22Rv1 (cell line): Measurements from ENCODE around the gene ALAS2.
"Not testable (repeated sequence)": the region's sequence is repeated elsewhere in the genome, so short reads cannot be mapped to it uniquely, and the experiment has no call there.

ENCODE experiments used
- H3K27ac ChIP-seq: fragments of 450-650 bp; 2 replicates; pipeline ENCODE4 v1.5.1; 2017
- CTCF ChIP-seq: fragments of 450-650 bp; IDR thresholded peaks from 2 replicates; pipeline ENCODE4 v1.5.1; 2017; ENCODE audit warnings: mild to moderate bottlenecking
- ZFX ChIP-seq: fragments of 450-650 bp; IDR thresholded peaks from 2 replicates; pipeline ENCODE4 v1.6.1; 2017; ENCODE audit warnings: antibody characterized with exemption, borderline replicate concordance

ALAS2 gene

DNA sequence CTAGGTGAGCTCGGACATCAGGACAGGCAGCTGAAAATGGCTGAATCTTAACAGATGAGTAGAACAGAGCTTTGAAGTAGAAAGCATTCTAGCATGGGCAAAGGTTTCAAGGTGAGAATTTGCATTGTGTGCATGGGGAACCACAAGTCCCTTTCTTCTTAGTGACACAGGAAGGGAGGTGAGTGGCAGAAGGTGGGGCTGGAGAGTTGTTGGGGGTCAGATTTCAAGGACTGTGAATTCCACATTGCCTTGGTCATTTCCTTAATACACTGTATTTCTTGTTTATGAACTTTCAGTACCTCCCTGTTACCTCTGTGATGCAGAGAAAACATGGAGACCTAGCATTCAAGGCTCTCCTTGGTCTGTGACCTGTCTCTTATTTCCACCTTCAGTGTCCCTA, 26.5 kb downstream of the ALAS2 start:
- TF ChIP-seq ZFX (no peak), CTCF (no peak)
- H3K27ac ChIP-seq = no peak overlapping the region

DNA sequence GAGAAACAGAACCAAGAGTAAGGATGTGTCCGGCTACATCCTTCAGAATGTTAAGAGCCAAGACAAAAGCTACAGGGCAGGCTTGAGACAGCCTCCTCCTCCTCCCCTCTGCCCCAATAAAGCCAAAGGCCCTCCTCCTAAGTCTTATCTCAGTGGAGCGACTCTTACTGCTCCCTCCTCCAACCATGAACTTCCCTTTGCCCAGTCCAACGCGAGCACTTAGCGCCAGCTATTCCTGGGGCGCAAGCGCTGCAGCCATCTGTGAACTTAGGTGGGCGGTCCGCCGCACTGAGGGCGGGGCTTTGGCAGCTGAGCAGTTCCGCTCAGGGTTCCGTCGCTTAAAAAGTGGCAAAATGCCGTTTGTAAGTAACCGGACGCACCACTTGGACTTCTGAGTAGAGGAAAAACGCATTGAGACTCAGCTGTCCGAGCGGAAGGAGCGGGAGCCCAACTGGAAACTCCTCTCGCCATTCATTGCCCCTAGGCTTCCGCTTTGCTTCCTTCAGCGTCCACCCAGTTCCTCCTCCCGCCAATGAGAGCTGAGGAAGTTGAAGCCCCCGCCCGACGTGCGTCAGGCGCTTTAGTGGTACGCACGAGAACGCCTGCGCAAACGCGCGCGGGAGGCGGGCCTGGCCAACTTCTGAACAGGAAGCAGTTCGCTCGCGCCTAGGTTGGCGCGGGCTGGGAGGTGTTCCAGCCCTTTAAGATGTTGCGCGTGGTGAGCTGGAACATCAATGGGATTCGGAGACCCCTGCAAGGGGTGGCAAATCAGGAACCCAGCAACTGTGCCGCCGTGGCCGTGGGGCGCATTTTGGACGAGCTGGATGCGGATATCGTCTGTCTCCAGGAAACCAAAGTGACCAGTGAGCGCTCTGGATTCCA, 30.8 kb downstream of the ALAS2 start, which contains the start of gene APEX2:
Gene APEX2 (plus strand): TSS at position 647 of the 882 bp plus-strand sequence. CDS start 60 bp downstream, at position 707.
- peak within 1 kb of the TSS; percentile 87 for H3K27ac ChIP-seq
- no peak for TF ChIP-seq ZFX

- H3K27ac ChIP-seq = no peak overlapping the region
- TF ChIP-seq CTCF (no peak), ZFX (no peak)
Observed at GRCh38 chrX:54995621-54996020, 35.2 kb downstream of the ALAS2 start.

DNA sequence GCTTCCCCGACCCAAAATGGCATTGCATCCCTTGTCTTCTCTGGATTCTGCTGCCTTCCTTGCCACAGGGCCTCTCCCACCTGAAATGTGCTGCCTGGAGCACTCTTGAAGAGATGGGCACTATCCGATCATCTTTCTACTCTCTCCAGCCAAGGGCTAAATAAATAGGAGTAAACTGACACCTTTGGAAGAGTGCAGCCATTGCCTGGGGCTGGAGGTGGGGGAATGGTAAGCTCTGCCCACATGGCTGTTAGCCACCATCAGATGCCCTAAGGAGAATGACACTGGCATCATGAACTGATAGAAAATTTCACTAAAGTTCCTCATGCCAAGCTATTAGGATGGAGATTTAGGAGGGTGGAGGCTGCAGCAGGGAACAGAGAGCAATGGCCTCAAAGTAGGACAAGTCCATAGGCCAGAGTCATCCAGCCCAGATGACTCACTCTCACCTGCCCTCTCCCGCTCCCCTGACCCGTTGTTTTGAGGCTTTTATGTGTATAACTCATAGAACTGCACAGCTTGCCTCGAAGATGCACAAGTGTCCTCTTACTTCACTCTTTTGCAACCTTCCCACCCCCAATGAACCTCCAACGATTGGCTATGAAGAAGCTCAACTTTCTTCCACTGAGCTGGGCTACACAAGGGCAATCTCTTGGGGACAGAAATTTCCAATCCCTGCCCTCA, 36.0 kb downstream of the ALAS2 start:
- peak overlapping the region; percentile 35; the same call in 1 of the 2 replicates for H3K27ac ChIP-seq

GRCh38 chrX:54994099-54994498, 36.7 kb downstream of the ALAS2 start, which contains the start of gene PFKFB1:
TSS of gene PFKFB1 (minus strand) at chrX:54994188. CDS start at chrX:54994007, 181 bp downstream.
- no peak for TF ChIP-seq CTCF
- no peak for TF ChIP-seq ZFX
- peak within 1 kb of the TSS; percentile 35; the same call in 1 of the 2 replicates for H3K27ac ChIP-seq

More for the DNA sequence above, 36.0 kb downstream of the ALAS2 start:
- TF ChIP-seq CTCF = no peak
- TF ChIP-seq ZFX = no peak

- TF ChIP-seq CTCF (no peak), ZFX (no peak)
- no peak overlapping the region for H3K27ac ChIP-seq
Observed at GRCh38 chrX:54992911-54993622, 37.7 kb downstream of the ALAS2 start.

DNA sequence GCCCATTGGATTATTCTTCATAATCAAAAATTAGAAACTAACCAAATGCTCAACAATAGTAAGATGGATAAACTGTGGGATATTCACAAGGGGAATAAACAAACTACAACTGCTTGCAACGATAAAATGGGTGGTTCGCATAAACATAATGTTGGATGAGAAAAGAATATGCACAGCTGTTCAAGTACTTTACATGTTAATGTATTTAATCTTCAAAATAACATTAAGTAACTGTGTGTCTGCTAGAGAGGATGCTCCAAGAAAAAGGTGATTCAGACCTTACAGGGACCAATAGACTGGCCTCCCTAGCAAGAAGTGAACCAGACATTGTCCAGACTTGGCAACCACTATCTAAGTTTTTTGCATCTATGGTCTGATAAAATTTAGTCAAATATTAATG, 39.1 kb downstream of the ALAS2 start:
- H3K27ac ChIP-seq = no peak overlapping the region
- TF ChIP-seq ZFX (no peak), CTCF (no peak)

DNA sequence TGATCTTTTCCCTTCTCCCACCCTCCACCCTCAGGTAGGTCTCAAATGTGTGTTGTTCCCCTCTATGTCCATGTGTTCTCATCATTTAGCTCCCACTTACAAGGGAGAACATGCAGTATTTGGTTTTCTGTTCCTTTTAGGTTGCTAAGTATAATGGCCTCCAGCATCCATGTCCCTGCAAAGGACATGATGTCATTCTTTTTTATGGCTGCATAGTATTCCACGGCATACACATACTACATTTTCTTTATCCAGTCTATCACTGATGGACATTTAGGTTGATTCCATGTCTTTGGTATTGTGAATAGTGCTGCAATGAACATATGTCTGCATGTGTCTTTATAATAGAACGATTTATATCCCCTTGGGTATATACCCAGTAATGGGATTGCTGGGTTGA, 47.5 kb downstream of the ALAS2 start:
- H3K27ac ChIP-seq = not testable (repeated sequence)
